HCT116 (cell line): ENCODE data around the gene PTDSS2. TPM values are rescaled to one million over a fixed set of nuclear protein-coding genes. Genes with fewer than 3 reads are reported as not detected.

ENCODE experiments used
- ATAC-seq: fragments of 200-7000 bp; cut with Tn5 transposase; 2 replicates; pipeline ENCODE4 v1.9.1; 2020; ENCODE audit warnings: mild to moderate bottlenecking, moderate library complexity
- BruUV-seq: library from RNA; stranded (reverse); fragments of 400-500 nt; replicated peaks from 2 replicates; lab custom pipeline; 2021; lab: Mats Ljungman, UMichigan
- CTCF ChIA-PET: fragments of 300-600 bp; sonication (Branson Sonifier 250); formaldehyde crosslinking; loops from one replicate; lab custom pipeline; 2021; ENCODE audit warnings: antibody characterized with exemption; lab: Charles Lee
- POLR2A ChIA-PET: fragments of 300-600, 350-600 bp; sonication (Branson Sonifier 250); formaldehyde crosslinking; loops from one replicate; lab custom pipeline; 2021; ENCODE audit warnings: antibody characterized with exemption; lab: Charles Lee
- RAD21 ChIA-PET, 2 experiments: fragments of 300-600 bp; sonication (Branson Sonifier 250); formaldehyde crosslinking; loops; one replicate each; lab custom pipeline; 2023; ENCODE audit warnings: low total read pairs in 2 of 2; ENCODE audit not compliant: uncharacterized antibody in 2 of 2, unreplicated experiment in 2 of 2, low non-redundant PET in 1 of 2; lab: Charles Lee
- DNase-seq: peaks from one replicate; pipeline ENCODE4 v3.0.0-alpha.2; 2010; ENCODE audit warnings: low read depth, low spot score
- H2AFZ ChIP-seq: fragments of 200-600 bp; shearing (Covaris generic), sonication (generic); 2 replicates; pipeline ENCODE4 v1.6.1; 2017; ENCODE audit warnings: low read depth, mixed run types, mixed read lengths, antibody characterized with exemption, low read length; ENCODE audit not compliant: poor library complexity, severe bottlenecking
- H3K27ac ChIP-seq: 2 replicates; pipeline ENCODE4 v1.5.1; 2012; ENCODE audit warnings: low read depth, low read length
- H3K27me3 ChIP-seq: fragments of 200-600 bp; sonication (generic); 2 replicates; pipeline ENCODE4 v1.6.1; 2016; ENCODE audit warnings: mixed run types, low read length, mixed read lengths; ENCODE audit not compliant: insufficient read depth
- H3K36me3 ChIP-seq, 2 experiments: fragments of 200-500 bp in 1 of 2; fragments of 200-600 bp in 1 of 2; sonication (Bioruptor generic) in 1 of 2; sonication (generic) in 1 of 2; 2 replicates each; pipeline versions ENCODE4 v1.5.1 to v1.6.1; 2014 to 2016; ENCODE audit warnings: low read length in 2 of 2, inconsistent platforms in 1 of 2, mixed read lengths in 1 of 2, mixed run types in 1 of 2; ENCODE audit not compliant: insufficient read depth in 2 of 2, control insufficient read depth in 1 of 2
- H3K4me1 ChIP-seq, 2 experiments: fragments of 200-600 bp in 1 of 2; sonication (generic) in 1 of 2; 2 replicates each; pipeline versions ENCODE4 v1.5.1 to v1.6.1; 2012 to 2017; ENCODE audit warnings: low read length in 2 of 2, inconsistent platforms in 1 of 2, mild to moderate bottlenecking in 1 of 2, mixed read lengths in 1 of 2, mixed run types in 1 of 2, moderate library complexity in 1 of 2; ENCODE audit not compliant: insufficient read depth in 2 of 2, control insufficient read depth in 1 of 2
- H3K4me2 ChIP-seq: fragments of 200-600 bp; sonication (generic); 2 replicates; pipeline ENCODE4 v1.6.1; 2017; ENCODE audit warnings: mixed run types, low read length, mixed read lengths
- H3K4me3 ChIP-seq, 2 experiments: fragments of 200-600 bp in 1 of 2; sonication (generic) in 1 of 2; replicated peaks in 1 of 2; 2 replicates each; pipeline ENCODE4 v1.5.1; 2011 to 2016; ENCODE audit warnings: low read length in 2 of 2, control low read depth in 1 of 2, low read depth in 1 of 2, mild to moderate bottlenecking in 1 of 2, mixed read lengths in 1 of 2, mixed run types in 1 of 2
- H3K79me2 ChIP-seq: fragments of 200-600 bp; sonication (generic); 2 replicates; pipeline ENCODE4 v1.6.1; 2017; ENCODE audit warnings: mild to moderate bottlenecking, mixed run types, low read length, moderate library complexity, mixed read lengths; ENCODE audit not compliant: insufficient read depth
- H3K9ac ChIP-seq: fragments of 200-600 bp; sonication (generic); 2 replicates; pipeline ENCODE4 v1.6.1; 2016; ENCODE audit warnings: low read length, mixed read lengths
- H3K9me2 ChIP-seq: fragments of 200-600 bp; sonication (generic), shearing (Covaris generic); 2 replicates; pipeline ENCODE4 v1.6.1; 2017; ENCODE audit warnings: mixed run types, mild to moderate bottlenecking, moderate library complexity; ENCODE audit not compliant: insufficient read depth
- H3K9me3 ChIP-seq, 2 experiments: fragments of 200-500 bp in 1 of 2; fragments of 200-600 bp in 1 of 2; sonication (Bioruptor generic) in 1 of 2; sonication (generic) in 1 of 2; 2 replicates each; pipeline ENCODE4 v1.6.1; 2014 to 2017; ENCODE audit warnings: low read length in 2 of 2, mixed read lengths in 2 of 2, inconsistent platforms in 1 of 2, low read depth in 1 of 2, mild to moderate bottlenecking in 1 of 2, mixed run types in 1 of 2, moderate library complexity in 1 of 2; ENCODE audit not compliant: control insufficient read depth in 1 of 2, insufficient read depth in 1 of 2
- H4K20me1 ChIP-seq: fragments of 200-600 bp; sonication (generic), shearing (Covaris generic); 2 replicates; pipeline ENCODE4 v1.6.1; 2017; ENCODE audit warnings: mixed run types, mild to moderate bottlenecking, moderate library complexity; ENCODE audit not compliant: insufficient read depth
- CBX3 ChIP-seq: IDR thresholded peaks from 2 replicates; pipeline ENCODE4 v1.6.1; 2012; ENCODE audit warnings: low read depth
- ELF1 ChIP-seq: IDR thresholded peaks from 2 replicates; pipeline ENCODE4 v1.6.1; 2012; ENCODE audit warnings: low read depth, borderline replicate concordance
- EZH2 ChIP-seq: fragments of 200-600 bp; sonication (generic); IDR thresholded peaks from 2 replicates; pipeline ENCODE4 v1.6.1; 2017; ENCODE audit warnings: antibody characterized with exemption, mixed run types
- FOSL1 ChIP-seq: IDR thresholded peaks from 2 replicates; pipeline ENCODE4 v1.6.1; 2012; ENCODE audit warnings: low read depth
- MAX ChIP-seq: IDR thresholded peaks from 2 replicates; pipeline ENCODE4 v1.6.1; 2012
- POLR2A ChIP-seq: IDR thresholded peaks from 2 replicates; pipeline ENCODE4 v1.7.0; 2011; ENCODE audit warnings: borderline replicate concordance; ENCODE audit not compliant: insufficient read depth, insufficient read length; ENCODE audit errors: extremely low read depth
- POLR2AphosphoS5 ChIP-seq: IDR thresholded peaks from 2 replicates; pipeline ENCODE4 v1.6.1; 2011; ENCODE audit warnings: mild to moderate bottlenecking, low read depth, low read length, moderate library complexity
- SIN3A ChIP-seq: IDR thresholded peaks from 2 replicates; pipeline ENCODE4 v1.6.1; 2012; ENCODE audit warnings: low read depth
- ZBTB33 ChIP-seq: IDR thresholded peaks from 2 replicates; pipeline ENCODE4 v1.6.1; 2011; ENCODE audit warnings: mild to moderate bottlenecking, low read length, moderate library complexity; ENCODE audit not compliant: insufficient replicate concordance; ENCODE audit errors: extremely low read depth
- ZNF274 ChIP-seq: fragments of 200-500 bp; sonication (Bioruptor generic); IDR thresholded peaks from 2 replicates; pipeline ENCODE4 v1.6.1; 2014; ENCODE audit warnings: mild to moderate bottlenecking, low read depth, low read length, inconsistent platforms
- intact Hi-C: fragments of 100-400 bp; cut with micrococcal nuclease; formaldehyde crosslinking; loops from 2 replicates; pipeline ENCODE4 v1.10.0; 2022
- total RNA-seq: library from RNA; stranded (reverse); gene quantifications from one replicate; pipeline ENCODE4 v1.2.1, GENCODE V29; 2021; ENCODE audit not compliant: unreplicated experiment
- TF ChIP-seq, protein P1 (sequence below): IDR thresholded peaks from 2 replicates; pipeline ENCODE4 v1.6.1; 2012

PTDSS2 gene
- total RNA-seq, 1 experiment from 2014 or later = 40.1 TPM

- H3K36me3 ChIP-seq = peaks cover 0 to under 1% of the 10 kb centered on the region in 2 experiments; a peak in 1 of 4 replicates
- CTCF ChIA-PET = no interaction called here
- no peak for DNase-seq
Measured at GRCh38 chr11:515131-515530, 65.1 kb downstream of the PTDSS2 start.

More at GRCh38 chr11:515131-515530, 65.1 kb downstream of the PTDSS2 start:
- no peak overlapping the region for H3K4me2 ChIP-seq
- H3K4me3 ChIP-seq = no peak overlapping the region
- peaks cover 4 to 5% of the 10 kb centered on the region in 2 experiments; a peak in 3 of 4 replicates for H3K4me1 ChIP-seq
- no peak for ATAC-seq
- H4K20me1 ChIP-seq = no peaks in the 10 kb centered on the region
- POLR2A ChIA-PET = no interaction called here
- no peaks in the 10 kb centered on the region for H3K9me2 ChIP-seq
- H3K27ac ChIP-seq = no peak overlapping the region
- no peaks in the 10 kb centered on the region for H3K79me2 ChIP-seq
- no peak overlapping the region for H3K9ac ChIP-seq
- H3K27me3 ChIP-seq = no peaks in the 10 kb centered on the region
- peaks cover 0 to 21% of the 10 kb centered on the region in 2 experiments; a peak in 1 of 4 replicates for H3K9me3 ChIP-seq
- no TSS peak for BruUV-seq
- RAD21 ChIA-PET = no interaction called here
- no peak for TF ChIP-seq SIN3A
- no peak for TF ChIP-seq ZBTB33
- TF ChIP-seq ZNF274 = no peak
- no peak for TF ChIP-seq POLR2AphosphoS5
- TF ChIP-seq POLR2A = no peak
- no peak for TF ChIP-seq FOSL1
- no peak for TF ChIP-seq MAX
- TF ChIP-seq CBX3 = no peak
- no peak for TF ChIP-seq ELF1
- TF ChIP-seq, protein P1, sequence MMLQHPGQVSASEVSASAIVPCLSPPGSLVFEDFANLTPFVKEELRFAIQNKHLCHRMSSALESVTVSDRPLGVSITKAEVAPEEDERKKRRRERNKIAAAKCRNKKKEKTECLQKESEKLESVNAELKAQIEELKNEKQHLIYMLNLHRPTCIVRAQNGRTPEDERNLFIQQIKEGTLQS = no peak
- no peak for TF ChIP-seq EZH2
- TF ChIP-seq, all 23 proteins: peak for 0
- intact Hi-C loops = no loop called here
- H2AFZ ChIP-seq = no peak overlapping the region
